GM19438 (cell line): ENCODE data around the gene SLC35C1.
"Not testable (repeated sequence)": the region's sequence is repeated elsewhere in the genome, so short reads cannot be mapped to it uniquely, and the experiment has no call there.

Source experiments
- ATAC-seq: cut with Tn5 transposase; IDR thresholded peaks from one replicate; pipeline ENCODE4 v1.9.1; 2021; ENCODE audit warnings: low read depth; ENCODE audit not compliant: unreplicated experiment

SLC35C1 gene

GRCh38 chr11:45809456-45810395 lies 4.8 kb downstream of the SLC35C1 start:
- ATAC-seq, result no peak

- no peak for ATAC-seq
Measured at GRCh38 chr11:45810431-45811108, 5.6 kb downstream of the SLC35C1 start.

GRCh38 chr11:45811109-45811435 lies 6.1 kb downstream of the SLC35C1 start:
- ATAC-seq, result no peak

- no peak for ATAC-seq
Measured at GRCh38 chr11:45811571-45812290, 6.8 kb downstream of the SLC35C1 start.

- no peak for ATAC-seq
Measured at GRCh38 chr11:45812581-45813548, 7.9 kb downstream of the SLC35C1 start.

- no peak for ATAC-seq
Measured at GRCh38 chr11:45815747-45816146, 10.8 kb downstream of the SLC35C1 start.

GRCh38 chr11:45816614-45817013 lies 11.7 kb downstream of the SLC35C1 start:
- ATAC-seq, result no peak

- ATAC-seq, result no peak
Measured at GRCh38 chr11:45817191-45817590, 12.2 kb downstream of the SLC35C1 start.

- ATAC-seq, result no peak
Measured at GRCh38 chr11:45818961-45819605, 14.1 kb downstream of the SLC35C1 start.

- ATAC-seq, result no peak
Measured at GRCh38 chr11:45820211-45820857, 15.4 kb downstream of the SLC35C1 start.

GRCh38 chr11:45826492-45826891 lies 21.5 kb downstream of the SLC35C1 start:
- ATAC-seq, result not testable (repeated sequence)

- no peak for ATAC-seq
Measured at GRCh38 chr11:45827123-45827522, 22.2 kb downstream of the SLC35C1 start.

GRCh38 chr11:45828996-45829395 lies 24.0 kb downstream of the SLC35C1 start:
- no peak for ATAC-seq

GRCh38 chr11:45830596-45830995 lies 25.6 kb downstream of the SLC35C1 start:
- no peak for ATAC-seq

- ATAC-seq, result no peak
Measured at GRCh38 chr11:45832811-45833441, 28.0 kb downstream of the SLC35C1 start.

GRCh38 chr11:45833761-45834160 lies 28.8 kb downstream of the SLC35C1 start:
- ATAC-seq, result no peak

GRCh38 chr11:45834298-45834756 lies 29.4 kb downstream of the SLC35C1 start:
- no peak for ATAC-seq

GRCh38 chr11:45839204-45839603 lies 34.3 kb downstream of the SLC35C1 start:
- ATAC-seq, result no peak
